ENCODE measurements around the gene FAM120B.

The FAM120B gene

GRCh38 chr6:170447561-170447930 is 141.0 kb downstream of the FAM120B start:
- DNase-seq (no peak), ATAC-seq (no peak)
- Mint-ChIP-seq H3K4me1 (no peaks in the 10 kb centered on the region), H3K27me3 (peaks cover 9% of the 10 kb centered on the region), H3K27ac (no peak overlapping the region), H3K9me3 (peaks cover 0 to 2% of the 10 kb centered on the region in 2 donors), H3K4me3 (no peak overlapping the region)

GRCh38 chr6:170448317-170448716 is 141.8 kb downstream of the FAM120B start:
- ATAC-seq, result no peak
- H3K4me3 Mint-ChIP-seq, result no peak overlapping the region
- H3K9me3 Mint-ChIP-seq, result peaks cover 0 to 9% of the 10 kb centered on the region in 2 donors
- no peaks in the 10 kb centered on the region for H3K4me1 Mint-ChIP-seq
- no peak for DNase-seq
- no peak overlapping the region for H3K27ac Mint-ChIP-seq
- peaks cover 9% of the 10 kb centered on the region for H3K27me3 Mint-ChIP-seq

GRCh38 chr6:170448751-170449630 is 142.4 kb downstream of the FAM120B start:
- H3K4me1 Mint-ChIP-seq, result no peaks in the 10 kb centered on the region
- H3K27ac Mint-ChIP-seq, result no peak overlapping the region
- DNase-seq, result no peak
- no peak overlapping the region for H3K4me3 Mint-ChIP-seq
- ATAC-seq, result no peak
- H3K9me3 Mint-ChIP-seq, result peaks cover 0 to 9% of the 10 kb centered on the region in 2 donors
- peaks cover 9% of the 10 kb centered on the region for H3K27me3 Mint-ChIP-seq

GRCh38 chr6:170449835-170450753 is 143.5 kb downstream of the FAM120B start:
- H3K9me3 Mint-ChIP-seq, result peaks cover 0 to 9% of the 10 kb centered on the region in 2 donors
- H3K27me3 Mint-ChIP-seq, result peaks cover 9% of the 10 kb centered on the region
- DNase-seq, result no peak
- H3K4me3 Mint-ChIP-seq, result no peak overlapping the region
- ATAC-seq, result peak; percentile 53
- H3K4me1 Mint-ChIP-seq, result peaks cover 8% of the 10 kb centered on the region
- no peak overlapping the region for H3K27ac Mint-ChIP-seq

- Mint-ChIP-seq H3K9me3 (peaks cover 0 to 9% of the 10 kb centered on the region in 2 donors), H3K4me1 (peaks cover 8% of the 10 kb centered on the region), H3K27me3 (peaks cover 9% of the 10 kb centered on the region), H3K27ac (no peak overlapping the region), H3K4me3 (no peak overlapping the region)
- DNase-seq (no peak), ATAC-seq (no peak)
Observed at GRCh38 chr6:170450916-170451761, 144.6 kb downstream of the FAM120B start.

GRCh38 chr6:170451762-170452651 is 145.4 kb downstream of the FAM120B start:
- DNase-seq, result no peak
- Mint-ChIP-seq H3K27me3 (peaks cover 5% of the 10 kb centered on the region), H3K4me1 (peaks cover 8% of the 10 kb centered on the region), H3K4me3 (no peak overlapping the region), H3K27ac (no peak overlapping the region), H3K9me3 (peaks cover 0 to 9% of the 10 kb centered on the region in 2 donors)
- no peak for ATAC-seq

GRCh38 chr6:170452767-170453545 is 146.4 kb downstream of the FAM120B start:
- Mint-ChIP-seq H3K4me3 (no peak overlapping the region), H3K9me3 (peaks cover 0 to 9% of the 10 kb centered on the region in 2 donors), H3K27ac (peak overlapping the region in 1 of 2 donors; percentile 71), H3K27me3 (peaks cover 7% of the 10 kb centered on the region), H3K4me1 (peaks cover 8% of the 10 kb centered on the region)
- DNase-seq (no peak), ATAC-seq (no peak)

GRCh38 chr6:170453586-170454511 is 147.3 kb downstream of the FAM120B start:
- peak overlapping the region in 1 of 2 donors; percentile 71 for H3K27ac Mint-ChIP-seq
- peaks cover 7% of the 10 kb centered on the region for H3K27me3 Mint-ChIP-seq
- ATAC-seq (no peak), DNase-seq (no peak)
- peaks cover 8% of the 10 kb centered on the region for H3K4me1 Mint-ChIP-seq
- peaks cover 0 to 9% of the 10 kb centered on the region in 2 donors for H3K9me3 Mint-ChIP-seq
- no peak overlapping the region for H3K4me3 Mint-ChIP-seq

- Mint-ChIP-seq H3K4me3 (no peak overlapping the region), H3K27ac (peak overlapping the region in 1 of 2 donors; percentile 64), H3K27me3 (peaks cover 11% of the 10 kb centered on the region), H3K9me3 (peaks cover 0 to 9% of the 10 kb centered on the region in 2 donors), H3K4me1 (peaks cover 13% of the 10 kb centered on the region)
- DNase-seq (no peak), ATAC-seq (no peak)
Observed at GRCh38 chr6:170454512-170455285, 148.1 kb downstream of the FAM120B start.

- ATAC-seq, result no peak
- no peak overlapping the region for H3K27ac Mint-ChIP-seq
- DNase-seq, result no peak
- peaks cover 0 to 9% of the 10 kb centered on the region in 2 donors for H3K9me3 Mint-ChIP-seq
- peaks cover 18% of the 10 kb centered on the region for H3K27me3 Mint-ChIP-seq
- H3K4me1 Mint-ChIP-seq, result peaks cover 21% of the 10 kb centered on the region
- no peak overlapping the region for H3K4me3 Mint-ChIP-seq
Observed at GRCh38 chr6:170455335-170455979, 148.9 kb downstream of the FAM120B start.

GRCh38 chr6:170456334-170456733 is 149.8 kb downstream of the FAM120B start:
- no peak overlapping the region for H3K27ac Mint-ChIP-seq
- no peak overlapping the region for H3K4me3 Mint-ChIP-seq
- no peak for DNase-seq
- H3K4me1 Mint-ChIP-seq, result peaks cover 25% of the 10 kb centered on the region
- no peak for ATAC-seq
- H3K9me3 Mint-ChIP-seq, result peaks cover 0 to 9% of the 10 kb centered on the region in 2 donors
- H3K27me3 Mint-ChIP-seq, result peaks cover 23% of the 10 kb centered on the region

Data from stimulated activated naive CD8-positive, alpha-beta T cell treated with anti-CD3 and anti-CD28 coated beads, Interleukin-15, amount 100 ng/mL, for 72 hours (primary cell).